ENCODE results near the gene SPIRE1.

- no peak for TF ChIP-seq CTCF (conservative IDR thresholded peaks at IDR 0.05; ENCODE audit: low read length)
- no peak for TF ChIP-seq EZH2phosphoT487 (IDR thresholded peaks at IDR 0.05; ENCODE audit: borderline replicate concordance, low read depth, low read length)
Observed at GRCh38 chr18:12606592-12607315, 51.2 kb downstream of the SPIRE1 start.
